Effector CD4-positive, alpha-beta T cell (primary cell): ENCODE data around the gene AMY1C. TPM values are rescaled to one million over a fixed set of nuclear protein-coding genes. Genes with fewer than 3 reads are reported as not detected.
"Not testable (repeated sequence)": the region's sequence is repeated elsewhere in the genome, so short reads cannot be mapped to it uniquely, and the experiment has no call there.

ENCODE experiments used
- DNase-seq: peaks from one replicate; pipeline ENCODE4 v3.0.0-alpha.2; 2020
- total RNA-seq: gene quantifications from one replicate; lab custom pipeline; 2026; lab: John Stamatoyannopoulos, UW

AMY1C gene
- total RNA-seq: not detected

DNA sequence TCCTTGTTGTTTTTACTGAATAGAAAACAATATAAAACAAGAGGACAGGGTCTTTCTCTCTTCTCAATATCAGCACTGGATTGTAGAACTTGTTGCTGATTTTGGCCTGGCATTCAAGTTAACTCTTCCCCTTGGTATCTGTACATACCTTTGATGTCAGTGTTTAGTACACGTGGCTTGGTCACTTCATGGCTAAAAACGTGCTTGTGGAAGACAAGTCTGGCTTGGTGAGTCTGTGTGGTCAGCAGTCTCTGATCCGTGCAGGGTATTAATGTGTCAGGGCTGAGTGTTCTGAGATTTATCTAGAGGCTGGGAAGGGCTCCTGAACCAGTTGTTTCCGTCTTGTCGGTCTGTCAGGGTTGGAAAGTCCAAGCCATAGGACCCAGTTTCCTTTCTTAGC lies at the start of gene AMY1C:
Gene AMY1C, plus strand, starts transcription at position 301 of the 400 bp plus-strand sequence. CDS start 572 bp downstream, outside the sequence.
- not testable (repeated sequence) for DNase-seq

DNA sequence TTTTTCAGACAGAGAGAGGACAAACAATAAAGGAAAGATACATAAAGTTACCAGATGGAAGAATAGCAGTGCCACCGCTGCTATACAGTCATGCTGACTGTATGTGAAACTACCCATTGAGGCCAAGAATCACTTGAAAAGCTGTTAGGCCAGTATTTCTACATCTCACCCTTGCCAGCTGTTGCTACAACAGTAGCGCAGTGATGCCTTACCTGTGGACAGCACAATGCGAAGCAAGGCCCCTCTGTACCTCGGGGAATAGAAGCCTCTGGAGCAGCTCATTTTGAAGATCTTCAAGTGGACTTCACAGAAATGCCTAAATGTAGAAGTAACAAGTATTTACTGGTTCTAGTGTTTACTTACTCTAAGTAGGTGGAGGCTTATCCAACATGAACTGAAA lies 49.0 kb upstream of the AMY1C start:
- not testable (repeated sequence) for DNase-seq

DNA sequence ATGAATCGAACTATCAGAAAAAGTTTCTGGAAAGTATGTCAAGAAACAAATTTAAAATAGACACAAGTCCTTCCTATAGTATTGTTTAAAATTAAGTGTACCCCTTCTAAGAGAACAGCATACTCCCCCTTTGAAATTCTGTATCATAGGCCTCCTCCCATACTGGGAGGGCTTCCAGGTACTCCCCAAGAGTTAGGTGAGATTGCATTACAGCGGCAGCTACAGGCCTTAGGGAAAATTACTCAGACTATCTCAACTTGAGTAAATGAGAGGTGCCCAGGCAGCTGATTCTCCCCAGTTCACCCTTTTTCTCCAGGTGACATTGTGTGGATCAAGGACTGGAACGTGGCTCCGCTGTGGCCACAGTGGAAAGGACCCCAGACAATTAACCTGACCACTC lies 48.4 kb upstream of the AMY1C start:
- not testable (repeated sequence) for DNase-seq

DNA sequence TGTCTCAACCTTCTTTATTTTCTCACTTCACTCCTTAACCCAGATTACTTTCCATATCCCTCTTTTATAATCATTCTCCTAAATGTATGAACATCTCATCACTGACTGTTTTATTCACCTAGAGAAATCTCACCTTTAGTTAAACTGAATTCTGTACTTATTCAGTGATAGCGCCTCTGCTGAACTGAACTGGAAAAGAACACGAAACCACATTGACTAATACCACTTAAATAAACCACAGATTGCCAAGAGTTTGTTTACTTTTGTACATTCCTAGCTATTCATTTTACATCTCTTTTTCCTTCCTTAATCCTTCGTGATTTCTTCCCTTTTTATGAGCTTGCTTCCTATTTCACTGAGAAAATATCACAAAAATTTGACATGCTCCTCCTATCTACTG lies 42.0 kb upstream of the AMY1C start:
- not testable (repeated sequence) for DNase-seq

DNA sequence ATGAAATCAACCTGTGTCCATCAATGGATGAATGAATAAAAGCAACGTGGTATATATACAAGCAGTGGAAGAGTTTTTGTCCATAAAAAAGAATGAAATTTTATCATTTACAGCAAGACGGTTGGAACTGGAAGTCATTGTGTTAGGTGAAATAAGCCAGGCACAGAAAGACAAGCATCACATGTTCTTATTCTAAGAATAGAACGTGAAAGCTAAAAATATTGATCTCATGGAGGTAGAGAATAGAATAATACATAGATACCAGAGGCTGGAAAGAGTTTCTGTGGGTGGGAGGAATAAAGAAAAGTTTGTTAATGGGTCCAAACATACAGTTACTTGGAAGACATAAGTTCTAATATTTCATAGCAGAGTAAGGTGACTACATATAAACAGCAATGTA lies 39.3 kb upstream of the AMY1C start:
- DNase-seq: not testable (repeated sequence)

DNA sequence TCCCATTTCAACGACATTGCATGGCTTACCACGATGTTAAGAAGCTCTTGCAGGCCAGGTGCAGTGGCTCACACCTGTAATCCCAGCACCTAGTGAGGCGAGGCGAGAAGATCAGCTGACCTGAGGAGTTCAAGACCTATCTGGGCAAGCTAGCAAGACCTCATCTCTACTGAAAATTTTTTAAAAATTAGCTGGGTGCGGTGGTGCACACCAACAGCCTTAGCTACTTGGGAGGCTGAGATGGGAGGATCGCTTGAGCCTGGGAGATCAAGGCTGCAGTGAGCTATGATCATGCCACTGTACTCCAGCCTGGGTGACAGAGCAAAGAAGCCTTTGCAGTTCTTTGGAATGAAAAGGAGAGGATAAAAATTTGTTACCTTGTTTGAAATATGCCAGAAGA lies 32.3 kb upstream of the AMY1C start:
- not testable (repeated sequence) for DNase-seq

DNA sequence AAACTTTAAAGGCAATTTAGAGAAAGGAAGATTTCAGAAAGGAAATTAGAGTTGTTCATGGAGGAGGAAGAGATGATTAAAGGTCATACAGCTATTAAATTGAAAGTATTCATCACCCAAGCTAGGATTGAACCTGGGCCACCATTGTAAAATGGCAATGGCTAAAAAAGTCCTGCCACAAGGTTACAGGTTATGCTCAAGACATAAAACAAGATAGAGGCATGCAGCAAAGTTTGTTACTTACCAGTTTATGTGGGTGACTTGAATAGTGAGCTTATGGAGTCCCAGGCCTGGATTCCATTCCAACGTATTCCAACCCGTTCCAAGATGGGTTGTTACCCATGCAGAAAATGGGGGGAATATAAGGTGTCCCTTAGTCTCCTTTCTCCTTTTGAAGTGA lies 28.2 kb upstream of the AMY1C start:
- DNase-seq: not testable (repeated sequence)

DNA sequence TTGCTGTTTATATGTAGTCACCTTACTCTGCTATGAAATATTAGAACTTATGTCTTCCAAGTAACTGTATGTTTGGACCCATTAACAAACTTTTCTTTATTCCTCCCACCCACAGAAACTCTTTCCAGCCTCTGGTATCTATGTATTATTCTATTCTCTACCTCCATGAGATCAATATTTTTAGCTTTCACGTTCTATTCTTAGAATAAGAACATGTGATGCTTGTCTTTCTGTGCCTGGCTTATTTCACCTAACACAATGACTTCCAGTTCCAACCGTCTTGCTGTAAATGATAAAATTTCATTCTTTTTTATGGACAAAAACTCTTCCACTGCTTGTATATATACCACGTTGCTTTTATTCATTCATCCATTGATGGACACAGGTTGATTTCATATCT lies 14.4 kb upstream of the AMY1C start:
- not testable (repeated sequence) for DNase-seq

DNA sequence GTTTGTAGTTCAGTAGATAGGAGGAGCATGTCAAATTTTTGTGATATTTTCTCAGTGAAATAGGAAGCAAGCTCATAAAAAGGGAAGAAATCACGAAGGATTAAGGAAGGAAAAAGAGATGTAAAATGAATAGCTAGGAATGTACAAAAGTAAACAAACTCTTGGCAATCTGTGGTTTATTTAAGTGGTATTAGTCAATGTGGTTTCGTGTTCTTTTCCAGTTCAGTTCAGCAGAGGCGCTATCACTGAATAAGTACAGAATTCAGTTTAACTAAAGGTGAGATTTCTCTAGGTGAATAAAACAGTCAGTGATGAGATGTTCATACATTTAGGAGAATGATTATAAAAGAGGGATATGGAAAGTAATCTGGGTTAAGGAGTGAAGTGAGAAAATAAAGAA lies 11.7 kb upstream of the AMY1C start:
- not testable (repeated sequence) for DNase-seq

DNA sequence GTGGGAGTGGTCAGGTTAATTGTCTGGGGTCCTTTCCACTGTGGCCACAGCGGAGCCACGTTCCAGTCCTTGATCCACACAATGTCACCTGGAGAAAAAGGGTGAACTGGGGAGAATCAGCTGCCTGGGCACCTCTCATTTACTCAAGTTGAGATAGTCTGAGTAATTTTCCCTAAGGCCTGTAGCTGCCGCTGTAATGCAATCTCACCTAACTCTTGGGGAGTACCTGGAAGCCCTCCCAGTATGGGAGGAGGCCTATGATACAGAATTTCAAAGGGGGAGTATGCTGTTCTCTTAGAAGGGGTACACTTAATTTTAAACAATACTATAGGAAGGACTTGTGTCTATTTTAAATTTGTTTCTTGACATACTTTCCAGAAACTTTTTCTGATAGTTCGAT lies 5.2 kb upstream of the AMY1C start:
- not testable (repeated sequence) for DNase-seq

DNA sequence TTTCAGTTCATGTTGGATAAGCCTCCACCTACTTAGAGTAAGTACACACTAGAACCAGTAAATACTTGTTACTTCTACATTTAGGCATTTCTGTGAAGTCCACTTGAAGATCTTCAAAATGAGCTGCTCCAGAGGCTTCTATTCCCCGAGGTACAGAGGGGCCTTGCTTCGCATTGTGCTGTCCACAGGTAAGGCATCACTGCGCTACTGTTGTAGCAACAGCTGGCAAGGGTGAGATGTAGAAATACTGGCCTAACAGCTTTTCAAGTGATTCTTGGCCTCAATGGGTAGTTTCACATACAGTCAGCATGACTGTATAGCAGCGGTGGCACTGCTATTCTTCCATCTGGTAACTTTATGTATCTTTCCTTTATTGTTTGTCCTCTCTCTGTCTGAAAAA lies 4.7 kb upstream of the AMY1C start:
- DNase-seq: not testable (repeated sequence)

DNA sequence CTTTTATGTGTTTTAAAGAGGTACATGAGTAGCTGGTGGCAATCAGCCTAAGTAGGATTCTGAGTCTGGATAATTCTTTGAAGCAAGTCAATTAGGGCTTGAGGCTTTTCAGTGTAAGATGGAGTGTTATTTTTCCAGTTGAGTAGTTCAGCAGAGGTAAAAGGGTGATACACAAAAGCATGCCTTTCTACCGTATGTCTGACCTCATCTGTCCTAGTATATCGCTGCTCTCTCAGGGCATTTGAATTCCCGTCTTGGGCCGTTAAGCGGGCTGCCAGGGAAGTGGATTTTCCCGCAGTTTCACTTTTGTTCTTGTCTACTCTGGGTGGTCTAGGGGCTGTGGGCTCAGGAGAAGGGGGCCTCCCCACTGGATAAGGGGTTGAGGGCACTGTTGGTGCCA lies 1.4 kb upstream of the AMY1C start:
- DNase-seq: not testable (repeated sequence)

DNA sequence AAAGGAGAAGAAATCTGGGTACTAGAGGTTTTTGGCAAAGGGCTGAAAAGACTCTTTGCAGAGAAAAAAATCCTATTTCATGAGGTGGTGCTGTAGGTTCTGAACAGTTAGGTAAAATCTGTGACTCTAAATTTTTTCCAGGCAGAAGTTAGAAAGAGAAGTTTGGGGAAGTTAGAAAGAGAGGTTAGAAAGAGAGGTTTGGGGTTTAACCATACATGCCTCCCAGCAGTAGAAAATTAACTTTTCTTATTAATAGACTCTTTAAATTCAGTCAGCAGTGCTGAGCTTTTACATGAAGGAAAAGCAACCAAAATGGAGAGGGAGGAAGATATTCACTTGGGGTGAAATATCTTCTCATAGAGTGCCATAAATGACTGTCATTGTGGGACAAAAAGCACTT lies 12.2 kb downstream of the AMY1C start:
- DNase-seq: no peak

DNA sequence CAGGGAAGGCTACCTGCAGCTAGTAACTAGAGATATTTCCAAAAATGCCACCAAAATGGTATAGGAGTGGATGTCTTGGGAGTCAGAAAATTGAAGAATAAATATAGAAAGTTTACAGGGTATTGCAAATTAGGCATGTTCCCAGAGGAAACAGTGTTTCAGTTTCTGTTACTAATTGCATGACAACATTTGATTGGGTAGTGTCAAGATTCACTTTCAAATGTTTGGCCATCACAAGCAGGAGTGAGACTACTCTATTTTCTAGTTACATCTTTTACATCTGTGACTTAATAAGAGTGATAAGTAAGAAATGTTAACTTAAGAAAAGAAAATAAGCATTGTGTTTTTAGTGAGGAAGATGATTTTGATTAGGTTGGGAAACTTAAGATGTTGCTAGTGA lies 30.2 kb downstream of the AMY1C start:
- DNase-seq: no peak

DNA sequence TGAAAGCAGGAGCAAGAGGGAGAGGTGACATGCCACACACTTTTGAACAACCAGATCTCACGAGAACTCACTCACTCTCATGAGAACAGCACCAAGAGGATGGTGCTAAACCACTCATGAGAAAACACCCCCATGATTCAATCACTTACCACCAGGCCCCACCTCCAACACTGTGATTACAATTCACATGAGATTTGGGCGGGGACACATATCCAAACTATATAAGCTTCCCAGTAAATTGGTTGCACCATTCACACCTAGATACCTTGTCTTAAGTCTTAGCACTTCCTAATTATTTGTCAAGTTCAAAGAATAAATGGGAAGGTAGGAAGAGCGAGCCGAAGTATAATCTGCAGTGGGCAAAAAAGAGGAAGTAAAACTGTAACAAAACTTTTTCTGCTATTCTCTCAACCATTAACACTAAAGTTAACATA lies 34.3 kb downstream of the AMY1C start:
- DNase-seq: no peak

DNA sequence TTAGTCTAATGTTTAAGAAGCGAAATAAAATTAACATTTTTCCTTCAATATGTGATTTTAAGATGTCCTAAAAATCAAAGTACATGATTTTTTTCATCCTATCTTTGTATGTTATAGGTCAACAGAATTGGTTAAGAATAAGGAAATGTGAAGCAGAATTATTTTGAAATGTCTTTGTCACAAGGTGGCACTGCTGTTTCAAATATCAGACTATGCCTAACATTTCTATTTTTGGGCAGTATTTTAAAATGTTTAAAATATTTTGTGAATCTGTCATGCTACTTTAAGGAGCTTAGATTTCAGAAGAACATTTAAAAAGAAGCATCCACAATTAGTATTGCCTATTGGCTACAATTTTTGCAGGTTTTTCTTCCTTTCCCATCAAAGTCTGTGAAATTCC lies 38.7 kb downstream of the AMY1C start:
- DNase-seq: no peak

DNA sequence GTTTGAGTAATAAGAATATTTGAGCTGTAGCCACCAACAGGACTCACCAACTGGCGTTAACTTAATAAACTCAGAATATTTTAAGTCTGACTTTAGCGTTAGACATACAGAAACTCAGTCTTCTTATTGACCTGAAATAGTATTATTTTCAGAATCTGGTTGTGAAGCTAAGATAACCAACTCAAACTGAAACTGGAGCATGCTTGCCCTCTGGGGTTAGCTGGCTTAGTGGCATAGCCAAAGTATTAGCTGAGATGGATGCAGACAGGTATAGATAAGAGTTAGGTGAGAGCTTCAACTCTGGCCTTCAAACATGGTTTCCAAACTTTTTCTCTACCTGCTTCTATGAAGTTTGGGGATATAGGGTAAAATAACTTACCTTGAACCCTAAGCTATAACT lies 40.5 kb downstream of the AMY1C start:
- no peak for DNase-seq
